ENCODE data around the gene LRRC15.

Gene LRRC15

DNA sequence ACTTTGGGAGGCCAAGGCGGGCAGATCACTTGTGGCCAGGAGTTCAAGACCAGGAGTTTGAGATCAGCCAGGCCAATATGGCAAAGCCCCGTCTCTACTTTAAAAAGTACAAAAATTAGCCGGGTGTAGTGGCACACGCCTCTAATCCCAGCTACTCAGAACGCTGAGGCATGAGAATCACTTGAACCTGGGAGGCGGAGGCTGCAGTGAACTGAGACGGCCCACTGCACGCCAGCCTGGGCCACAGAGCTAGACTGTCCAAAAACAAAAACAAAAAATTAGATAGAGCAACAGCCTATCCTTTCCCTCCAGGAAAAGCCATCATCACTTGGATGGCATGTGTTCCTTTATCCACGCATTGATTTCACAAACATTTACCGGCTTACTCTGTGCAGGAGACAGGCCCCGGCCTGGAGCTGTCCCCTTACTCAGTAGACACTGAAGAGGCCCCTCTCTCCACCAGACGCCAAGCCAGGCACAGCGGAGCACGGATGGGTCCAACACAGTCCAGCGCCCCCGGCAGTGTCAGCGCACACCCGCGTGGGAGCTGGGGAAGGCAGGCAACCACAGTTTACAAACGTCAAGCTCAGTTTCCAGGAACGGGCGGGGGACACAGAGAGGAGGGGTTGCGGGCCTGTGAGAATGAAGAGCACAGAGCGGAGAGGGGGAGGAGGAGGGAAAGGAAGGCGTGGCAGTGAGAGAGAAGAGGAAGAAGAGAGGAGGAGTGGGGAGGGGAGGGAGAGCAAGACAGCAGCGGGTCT is 26.4 kb upstream of the LRRC15 start:
- Mint-ChIP-seq H3K36me3 (ENCODE audit: insufficient read depth) (peaks cover 2% of the 10 kb centered on the region), H3K4me3 (peak overlapping the region; percentile 77), H3K27me3 (peaks cover 58% of the 10 kb centered on the region), H3K9me3 (no peaks in the 10 kb centered on the region), H3K4me1 (peaks cover 40% of the 10 kb centered on the region), H3K27ac (ENCODE audit: low read depth) (no peak overlapping the region)
- DNase-seq (ENCODE audit: low spot score in 2 of 2) (no peak), ATAC-seq (replicated peaks; ENCODE audit: extremely low read depth, poor library complexity, severe bottlenecking) (no peak)

DNA sequence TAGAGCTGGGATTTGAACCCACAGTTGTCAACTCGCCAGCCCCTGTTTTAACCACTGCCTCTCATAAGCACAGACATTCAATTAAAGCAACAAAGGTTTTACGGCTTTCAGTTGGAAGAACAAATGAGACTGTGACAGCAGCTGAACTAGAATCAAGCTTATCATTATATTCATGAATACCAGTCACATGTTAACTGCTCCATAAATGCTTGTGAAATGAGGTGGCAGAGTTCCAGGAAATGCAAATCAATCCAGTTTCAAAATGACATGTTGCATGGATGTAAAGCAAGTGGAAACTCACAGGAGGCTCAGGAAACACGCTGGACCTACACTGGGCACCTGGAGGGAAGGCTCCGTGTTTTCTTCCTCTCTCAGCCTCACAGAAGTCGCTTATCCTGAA is 25.7 kb upstream of the LRRC15 start:
- H3K4me3 Mint-ChIP-seq, result no peak overlapping the region
- no peak for ATAC-seq (replicated peaks; ENCODE audit: extremely low read depth, poor library complexity, severe bottlenecking)
- H3K27me3 Mint-ChIP-seq, result peaks cover 63% of the 10 kb centered on the region
- no peak overlapping the region for H3K27ac Mint-ChIP-seq (ENCODE audit: low read depth)
- H3K9me3 Mint-ChIP-seq, result no peaks in the 10 kb centered on the region
- peaks cover 39% of the 10 kb centered on the region for H3K4me1 Mint-ChIP-seq
- no peak for DNase-seq (ENCODE audit: low spot score in 2 of 2)
- peaks cover 2% of the 10 kb centered on the region for H3K36me3 Mint-ChIP-seq (ENCODE audit: insufficient read depth)

DNA sequence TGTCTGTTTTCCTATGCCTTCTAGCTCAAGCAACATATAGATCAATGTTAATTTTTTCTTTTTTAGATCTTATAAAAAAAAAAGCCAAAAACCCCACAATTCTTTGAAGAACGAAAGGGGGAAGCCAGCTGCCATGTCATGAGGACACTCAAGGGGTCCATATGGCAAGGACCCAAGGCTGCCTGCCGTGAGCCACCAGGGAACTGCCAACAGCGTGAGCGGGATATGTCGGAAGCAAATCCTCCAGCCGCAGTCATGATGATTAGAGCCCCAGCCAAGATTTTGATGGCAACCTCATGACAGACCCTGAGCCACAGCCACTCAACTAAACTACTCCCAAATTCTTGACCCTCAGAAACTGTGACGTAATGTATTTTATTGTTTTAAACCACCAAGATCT is 23.0 kb upstream of the LRRC15 start:
- no peak for DNase-seq (ENCODE audit: low spot score in 2 of 2)
- no peak overlapping the region for H3K27ac Mint-ChIP-seq (ENCODE audit: low read depth)
- H3K4me1 Mint-ChIP-seq, result peaks cover 19% of the 10 kb centered on the region
- H3K36me3 Mint-ChIP-seq (ENCODE audit: insufficient read depth), result peaks cover 2% of the 10 kb centered on the region
- no peak for ATAC-seq (replicated peaks; ENCODE audit: extremely low read depth, poor library complexity, severe bottlenecking)
- no peaks in the 10 kb centered on the region for H3K9me3 Mint-ChIP-seq
- peaks cover 44% of the 10 kb centered on the region for H3K27me3 Mint-ChIP-seq
- H3K4me3 Mint-ChIP-seq, result no peak overlapping the region

DNA sequence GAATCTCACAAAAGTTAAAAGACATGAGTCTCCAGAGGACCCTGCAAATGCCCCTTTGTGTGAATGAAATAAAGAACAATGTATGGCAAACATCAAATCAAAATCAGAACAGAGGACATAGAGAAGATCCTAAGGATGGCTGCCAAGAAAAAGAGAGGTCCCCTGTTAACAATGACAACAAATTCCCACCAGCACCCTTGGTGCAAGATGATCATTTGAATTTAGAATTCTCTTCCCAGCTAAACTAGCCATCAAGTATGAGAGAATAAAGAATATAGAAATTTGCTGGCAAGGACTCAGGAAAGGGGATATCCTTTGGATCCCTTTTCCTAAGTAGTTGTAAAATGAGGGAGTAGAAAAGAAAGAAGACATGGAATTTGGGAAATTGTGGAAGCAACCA is 21.3 kb upstream of the LRRC15 start:
- H3K36me3 Mint-ChIP-seq (ENCODE audit: insufficient read depth), result peaks cover 1% of the 10 kb centered on the region
- ATAC-seq (replicated peaks; ENCODE audit: extremely low read depth, poor library complexity, severe bottlenecking), result no peak
- H3K4me1 Mint-ChIP-seq, result peaks cover 7% of the 10 kb centered on the region
- no peak overlapping the region for H3K4me3 Mint-ChIP-seq
- no peak overlapping the region for H3K27ac Mint-ChIP-seq (ENCODE audit: low read depth)
- DNase-seq (ENCODE audit: low spot score in 2 of 2), result no peak
- no peaks in the 10 kb centered on the region for H3K9me3 Mint-ChIP-seq
- peaks cover 47% of the 10 kb centered on the region for H3K27me3 Mint-ChIP-seq

DNA sequence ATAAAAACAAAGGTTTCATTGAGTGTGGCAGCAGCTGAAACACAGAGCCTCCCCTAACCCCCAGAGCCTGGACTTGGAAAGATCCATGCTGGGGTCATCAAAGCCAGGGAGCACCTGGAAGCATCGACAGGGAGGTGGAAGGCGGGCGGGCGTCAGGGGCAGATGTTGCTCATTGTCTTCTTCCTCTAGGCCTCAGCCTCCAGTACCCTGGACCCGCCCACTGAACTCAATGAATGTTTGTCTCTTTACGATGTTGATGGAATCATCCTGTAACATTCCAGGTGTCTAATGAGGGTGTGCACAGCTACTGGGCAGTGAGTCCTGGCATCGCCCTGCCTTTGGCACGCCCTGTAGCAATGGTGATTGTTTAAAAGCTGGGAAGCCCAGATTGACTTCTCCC is 19.7 kb upstream of the LRRC15 start:
- no peaks in the 10 kb centered on the region for H3K9me3 Mint-ChIP-seq
- H3K4me1 Mint-ChIP-seq, result no peaks in the 10 kb centered on the region
- no peak overlapping the region for H3K27ac Mint-ChIP-seq (ENCODE audit: low read depth)
- no peak for ATAC-seq (replicated peaks; ENCODE audit: extremely low read depth, poor library complexity, severe bottlenecking)
- no peak overlapping the region for H3K4me3 Mint-ChIP-seq
- H3K27me3 Mint-ChIP-seq, result peaks cover 44% of the 10 kb centered on the region
- no peaks in the 10 kb centered on the region for H3K36me3 Mint-ChIP-seq (ENCODE audit: insufficient read depth)
- no peak for DNase-seq (ENCODE audit: low spot score in 2 of 2)

DNA sequence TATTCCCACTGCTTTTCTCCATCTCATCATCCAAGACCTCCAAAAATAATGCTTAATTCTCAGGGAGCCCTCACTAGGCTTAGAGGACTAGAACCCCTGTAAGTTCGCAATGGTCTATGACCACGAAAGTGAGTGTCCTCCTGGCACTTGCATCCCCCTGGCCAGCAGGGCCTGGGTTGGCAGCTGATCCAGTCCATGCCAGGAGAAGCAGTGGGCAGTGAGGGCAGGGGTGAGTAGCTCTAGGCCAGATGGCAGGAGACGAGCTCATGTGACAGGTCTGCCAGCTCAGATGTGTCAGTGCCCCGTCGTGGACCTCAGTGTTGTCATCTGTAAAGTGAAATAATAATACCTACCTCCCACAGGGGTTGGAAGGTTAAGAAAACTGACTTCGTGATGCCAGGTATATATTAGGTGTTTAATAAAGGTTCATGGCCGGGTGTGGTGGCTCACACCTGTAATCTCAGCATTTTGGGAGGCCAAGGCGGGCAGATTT is 18.4 kb upstream of the LRRC15 start:
- ATAC-seq (replicated peaks; ENCODE audit: extremely low read depth, poor library complexity, severe bottlenecking) (no peak), DNase-seq (ENCODE audit: low spot score in 2 of 2) (no peak)
- no peak overlapping the region for H3K4me3 Mint-ChIP-seq
- H3K4me1 Mint-ChIP-seq, result no peaks in the 10 kb centered on the region
- H3K9me3 Mint-ChIP-seq, result no peaks in the 10 kb centered on the region
- no peaks in the 10 kb centered on the region for H3K36me3 Mint-ChIP-seq (ENCODE audit: insufficient read depth)
- H3K27ac Mint-ChIP-seq (ENCODE audit: low read depth), result no peak overlapping the region
- peaks cover 56% of the 10 kb centered on the region for H3K27me3 Mint-ChIP-seq

DNA sequence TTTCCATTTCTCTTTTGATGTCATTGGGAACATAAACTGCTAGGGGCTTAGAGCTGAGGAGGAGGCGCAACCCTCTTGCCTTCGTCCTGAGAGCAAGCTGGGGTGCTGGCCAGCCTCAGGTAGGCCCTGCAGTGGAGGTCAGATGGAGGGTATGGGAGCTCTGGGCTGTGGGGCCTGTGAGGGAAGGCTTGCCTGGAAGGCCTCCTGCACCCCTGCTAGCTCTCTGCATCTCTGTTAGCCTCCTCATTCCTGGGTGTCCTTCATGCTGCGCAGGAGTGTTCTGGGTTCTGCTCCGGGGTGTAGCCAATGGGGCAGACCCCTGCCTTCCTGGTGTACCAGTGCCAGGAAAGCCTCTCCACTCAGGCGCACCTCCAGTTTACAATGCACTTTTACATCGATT is 17.7 kb upstream of the LRRC15 start:
- no peak for DNase-seq (ENCODE audit: low spot score in 2 of 2)
- Mint-ChIP-seq H3K27me3 (peaks cover 63% of the 10 kb centered on the region), H3K36me3 (ENCODE audit: insufficient read depth) (no peaks in the 10 kb centered on the region), H3K4me1 (no peaks in the 10 kb centered on the region), H3K4me3 (no peak overlapping the region), H3K9me3 (no peaks in the 10 kb centered on the region), H3K27ac (ENCODE audit: low read depth) (no peak overlapping the region)
- no peak for ATAC-seq (replicated peaks; ENCODE audit: extremely low read depth, poor library complexity, severe bottlenecking)

DNA sequence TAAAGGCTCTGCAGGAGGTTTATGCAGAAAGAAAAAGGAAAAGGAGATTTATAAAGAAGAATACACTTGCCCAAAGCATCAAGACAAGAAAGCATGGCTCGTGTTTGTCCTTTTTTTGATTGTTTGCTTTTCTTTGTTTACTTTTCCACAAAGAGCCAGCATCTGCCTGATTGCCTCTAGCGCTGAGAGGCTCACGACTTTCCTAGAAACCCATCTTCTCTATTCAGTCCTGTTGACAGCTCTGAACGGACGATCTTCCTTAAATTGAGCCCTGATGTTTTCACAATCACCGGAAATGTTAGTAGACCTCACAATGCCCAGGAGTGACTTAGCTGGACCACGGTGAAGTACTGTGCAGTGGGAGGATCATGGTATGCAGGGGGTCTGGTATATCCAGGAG is 17.1 kb upstream of the LRRC15 start:
- peaks cover 65% of the 10 kb centered on the region for H3K27me3 Mint-ChIP-seq
- no peak overlapping the region for H3K27ac Mint-ChIP-seq (ENCODE audit: low read depth)
- H3K4me3 Mint-ChIP-seq, result no peak overlapping the region
- no peaks in the 10 kb centered on the region for H3K36me3 Mint-ChIP-seq (ENCODE audit: insufficient read depth)
- H3K4me1 Mint-ChIP-seq, result no peaks in the 10 kb centered on the region
- no peak for DNase-seq (ENCODE audit: low spot score in 2 of 2)
- ATAC-seq (replicated peaks; ENCODE audit: extremely low read depth, poor library complexity, severe bottlenecking), result no peak
- H3K9me3 Mint-ChIP-seq, result no peaks in the 10 kb centered on the region

DNA sequence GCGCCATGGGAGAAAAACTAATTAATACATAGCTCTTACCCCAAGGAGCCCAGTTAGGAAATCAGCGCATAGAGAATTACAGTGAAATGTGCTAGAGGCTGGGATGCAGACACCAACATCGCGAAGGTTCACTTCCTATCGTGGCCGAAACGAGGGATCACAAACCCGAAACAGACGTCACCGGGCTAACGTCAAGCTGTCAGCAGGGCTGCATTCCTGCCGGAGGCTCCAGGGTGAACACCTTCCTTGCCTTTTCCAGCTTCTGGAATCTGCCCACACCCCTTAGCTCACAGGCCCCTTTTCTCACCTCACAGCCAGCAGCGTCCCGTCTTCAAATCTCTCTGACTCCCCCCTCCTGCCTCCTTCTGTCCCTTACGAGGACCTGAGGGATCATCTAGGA is 16.5 kb upstream of the LRRC15 start:
- Mint-ChIP-seq H3K9me3 (no peaks in the 10 kb centered on the region), H3K4me3 (no peak overlapping the region), H3K36me3 (ENCODE audit: insufficient read depth) (no peaks in the 10 kb centered on the region), H3K27ac (ENCODE audit: low read depth) (no peak overlapping the region), H3K4me1 (no peaks in the 10 kb centered on the region), H3K27me3 (peaks cover 65% of the 10 kb centered on the region)
- ATAC-seq (replicated peaks; ENCODE audit: extremely low read depth, poor library complexity, severe bottlenecking) (no peak), DNase-seq (ENCODE audit: low spot score in 2 of 2) (no peak)

DNA sequence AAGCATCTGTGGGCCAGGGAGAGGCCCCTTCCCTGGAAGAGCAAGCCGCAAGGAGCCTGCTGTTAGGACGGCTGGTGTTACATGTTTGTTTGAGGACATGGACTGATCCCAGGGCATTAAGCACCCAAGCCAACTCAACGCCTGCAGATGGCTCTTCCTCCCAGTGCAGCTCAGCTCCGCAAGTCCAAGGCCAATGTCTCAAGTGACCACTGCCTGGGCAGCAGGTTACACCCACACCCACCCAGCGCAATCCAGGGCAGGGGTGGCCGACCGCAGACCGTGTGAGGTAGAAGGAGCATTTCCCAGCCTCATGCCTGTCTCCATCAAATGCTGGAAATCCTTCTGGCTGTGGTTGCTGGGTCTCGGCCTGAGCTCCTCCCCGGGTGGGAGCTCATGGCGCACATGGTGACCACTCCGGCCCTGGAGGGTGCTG is 15.0 kb upstream of the LRRC15 start:
- ATAC-seq (replicated peaks; ENCODE audit: extremely low read depth, poor library complexity, severe bottlenecking), result no peak
- Mint-ChIP-seq H3K36me3 (ENCODE audit: insufficient read depth) (no peaks in the 10 kb centered on the region), H3K9me3 (no peaks in the 10 kb centered on the region), H3K27ac (ENCODE audit: low read depth) (no peak overlapping the region), H3K4me1 (no peaks in the 10 kb centered on the region), H3K4me3 (no peak overlapping the region), H3K27me3 (peaks cover 65% of the 10 kb centered on the region)
- no peak for DNase-seq (ENCODE audit: low spot score in 2 of 2)

DNA sequence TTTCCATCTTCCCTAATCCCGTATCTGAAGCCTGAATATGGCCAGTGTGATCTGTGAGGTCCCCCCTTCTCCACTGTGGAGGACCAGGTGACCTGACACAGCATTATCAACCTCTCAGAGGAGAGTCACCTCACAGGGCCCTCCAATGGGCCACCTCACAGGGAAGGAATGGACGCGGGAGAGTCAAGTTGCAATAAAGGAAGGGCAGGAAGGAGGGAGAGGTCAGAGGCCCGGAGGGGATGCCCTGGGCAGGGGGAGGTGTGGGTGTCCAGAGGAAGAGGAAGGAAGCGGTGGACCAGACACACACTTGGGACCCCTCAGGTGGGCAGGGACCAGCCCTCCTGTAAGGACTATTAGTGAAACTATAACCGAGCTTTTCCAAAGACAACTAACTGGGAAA is 14.6 kb upstream of the LRRC15 start:
- H3K9me3 Mint-ChIP-seq, result no peaks in the 10 kb centered on the region
- ATAC-seq (replicated peaks; ENCODE audit: extremely low read depth, poor library complexity, severe bottlenecking) (no peak), DNase-seq (ENCODE audit: low spot score in 2 of 2) (no peak)
- no peaks in the 10 kb centered on the region for H3K36me3 Mint-ChIP-seq (ENCODE audit: insufficient read depth)
- no peak overlapping the region for H3K4me3 Mint-ChIP-seq
- H3K4me1 Mint-ChIP-seq, result no peaks in the 10 kb centered on the region
- H3K27me3 Mint-ChIP-seq, result peaks cover 67% of the 10 kb centered on the region
- no peak overlapping the region for H3K27ac Mint-ChIP-seq (ENCODE audit: low read depth)

DNA sequence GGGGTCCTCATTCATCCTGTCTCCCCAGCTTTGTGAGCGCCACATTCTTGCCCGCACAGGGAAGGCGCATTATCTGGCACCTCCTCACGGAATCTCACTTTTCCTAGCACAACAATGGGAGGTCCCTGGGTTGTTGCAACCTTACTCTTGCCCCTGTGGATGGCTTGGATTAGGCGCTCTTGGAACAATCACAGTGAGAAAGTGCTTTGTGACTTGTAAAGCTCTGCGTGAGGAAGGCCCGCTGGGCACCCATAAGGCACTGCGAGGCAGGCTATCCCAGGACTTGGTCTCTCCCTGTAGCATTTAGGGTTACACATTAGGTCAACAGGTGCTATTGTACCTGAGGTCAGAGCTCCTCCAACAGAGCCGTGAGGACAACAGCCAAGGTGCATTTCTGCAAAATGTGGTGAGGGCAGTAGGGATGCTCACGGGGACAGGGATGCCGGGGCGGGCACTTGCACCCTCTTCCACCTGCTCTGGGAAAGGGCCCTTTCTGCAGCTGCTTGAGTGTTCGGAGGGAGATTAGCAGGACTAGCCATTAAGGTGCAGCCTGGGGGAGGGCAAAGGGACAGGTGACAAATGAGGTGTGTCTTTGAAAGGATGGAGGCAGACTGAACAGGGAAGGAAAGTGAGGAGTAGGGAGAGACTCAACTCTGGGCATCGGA is 13.9 kb upstream of the LRRC15 start:
- no peak overlapping the region for H3K4me3 Mint-ChIP-seq
- H3K9me3 Mint-ChIP-seq, result no peaks in the 10 kb centered on the region
- DNase-seq (ENCODE audit: low spot score in 2 of 2), result no peak
- no peaks in the 10 kb centered on the region for H3K4me1 Mint-ChIP-seq
- no peaks in the 10 kb centered on the region for H3K36me3 Mint-ChIP-seq (ENCODE audit: insufficient read depth)
- ATAC-seq (replicated peaks; ENCODE audit: extremely low read depth, poor library complexity, severe bottlenecking), result no peak
- no peak overlapping the region for H3K27ac Mint-ChIP-seq (ENCODE audit: low read depth)
- peaks cover 74% of the 10 kb centered on the region for H3K27me3 Mint-ChIP-seq

DNA sequence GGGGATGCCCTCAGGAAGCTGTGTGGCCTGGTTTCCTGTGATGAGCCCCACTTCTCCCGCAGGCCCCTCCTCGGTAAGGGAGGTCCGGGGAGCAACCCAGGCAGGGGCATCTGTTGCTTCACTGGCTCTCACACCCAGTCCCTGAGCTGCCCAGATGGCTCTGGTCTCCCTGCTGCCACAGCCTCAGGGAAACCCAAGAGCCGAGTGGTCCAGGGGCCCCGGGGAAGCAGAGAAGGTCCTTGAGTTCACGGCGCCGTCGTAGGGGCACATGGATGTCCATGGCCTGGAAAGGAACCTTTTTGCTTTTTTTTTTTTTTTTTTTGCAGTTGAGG is 13.3 kb upstream of the LRRC15 start:
- DNase-seq (ENCODE audit: low spot score in 2 of 2) (no peak), ATAC-seq (replicated peaks; ENCODE audit: extremely low read depth, poor library complexity, severe bottlenecking) (no peak)
- Mint-ChIP-seq H3K27me3 (peaks cover 76% of the 10 kb centered on the region), H3K4me1 (no peaks in the 10 kb centered on the region), H3K27ac (ENCODE audit: low read depth) (no peak overlapping the region), H3K9me3 (no peaks in the 10 kb centered on the region), H3K4me3 (no peak overlapping the region), H3K36me3 (ENCODE audit: insufficient read depth) (no peaks in the 10 kb centered on the region)

All from central memory CD8-positive, alpha-beta T cell (primary cell).